ENCODE results near the gene S100A1. TPM values are rescaled to one million over a fixed set of nuclear protein-coding genes. Genes with fewer than 3 reads are reported as not detected.
A peak's percentile ranks its signal among the peaks of the same experiment; 100 is the strongest.

The S100A1 gene
- total and polyA plus RNA-seq, 10 of the 15 experiments (the other 5 are each of a cell fraction or from before 2014, with no cell fraction given), result 0.13 to 0.29 TPM; not detected in 8

DNA sequence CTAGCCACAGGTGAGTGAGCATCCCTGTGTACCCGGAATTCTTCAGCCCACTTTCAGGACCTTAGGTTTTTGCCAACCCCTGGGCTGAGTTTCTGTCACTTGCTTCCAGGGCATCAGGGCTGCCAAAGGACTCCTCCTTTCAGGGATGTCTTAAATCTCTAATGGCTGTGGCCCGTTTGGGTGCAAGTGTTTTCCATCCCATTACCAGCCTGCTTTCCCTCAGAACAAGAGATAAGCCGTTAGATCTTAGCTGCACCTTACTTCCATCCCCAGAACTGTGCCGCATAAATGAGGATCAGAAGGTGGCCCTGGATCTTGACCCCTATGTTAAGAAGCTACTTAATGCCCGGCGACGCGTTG, 30.9 kb downstream of the S100A1 start:
- Histone ChIP-seq H3K27ac (ENCODE audit: control insufficient read depth, insufficient read depth) (peak overlapping the region; percentile 88), H3K79me2 (ENCODE audit: control insufficient read depth, insufficient read depth, low read length) (peaks cover 13% of the 10 kb centered on the region), H3K36me3 (ENCODE audit: control insufficient read depth in 2 of 2, insufficient read depth in 2 of 2, low read length in 1 of 2) (peaks cover 12 to 30% of the 10 kb centered on the region in 2 experiments), H3K9me3 (replicated peaks; ENCODE audit: control insufficient read depth, insufficient read depth, low read length) (no peaks in the 10 kb centered on the region), H3K4me1 (ENCODE audit: control insufficient read depth, insufficient read depth, low read length) (peaks cover 6% of the 10 kb centered on the region; the same call in 1 of the 2 replicates), H2AFZ (ENCODE audit: control insufficient read depth, low read depth, low read length) (peak overlapping the region; percentile 96), H4K20me1 (ENCODE audit: control insufficient read depth, insufficient read depth) (no peaks in the 10 kb centered on the region), H3K27me3 (replicated peaks in 1 of 2; ENCODE audit: control insufficient read depth in 2 of 2, insufficient read depth in 2 of 2, low read length in 1 of 2) (no peaks in the 10 kb centered on the region), H3K4me3 (peak overlapping the region; percentile 94), H3K9ac (ENCODE audit: control insufficient read depth, insufficient read depth, low read length) (peak overlapping the region; percentile 82), H3K4me2 (ENCODE audit: control insufficient read depth, insufficient read depth) (peak overlapping the region; percentile 98)
- DNase-seq (ENCODE audit: low read depth, low spot score) (no peak), ATAC-seq (no peak), FAIRE-seq (no peak)
- BruUV-seq (replicated peaks), result TSS peak; percentile 83
- in situ Hi-C loops (cut with MboI), result no loop called here
- RAD21 ChIA-PET (ENCODE audit: unreplicated experiment), result interaction anchor here (0.7 to 1.4 kb wide), 2 partner anchors 25 to 114 kb away, joined by 4 to 6 read pairs; partner anchors contain the start of gene CHTOP
- SMC1A ChIA-PET (ENCODE audit: uncharacterized antibody, unreplicated experiment), result interaction anchor here (0.6 to 4.5 kb wide), 6 partner anchors 8 to 87 kb away, joined by 3 to 24 read pairs (median 4); partner anchors contain the start of gene CHTOP
- intact Hi-C loops (cut with micrococcal nuclease; ENCODE audit: unreplicated experiment), result no loop called here
- POLR2A ChIA-PET, result interaction anchor here (0.5 kb wide), 2 partner anchors 25 to 557 kb away, joined by 3 read pairs; partner anchors contain the start of gene CHTOP
- CTCF ChIA-PET, result interaction anchor here (0.6 to 2.4 kb wide), 7 partner anchors 9 to 149 kb away, joined by 3 to 12 read pairs (median 4); no protein-coding TSS in a partner anchor
- 58% methylated on average over 8 of the region's 8 CpGs for WGBS (ENCODE audit: insufficient coverage, insufficient replicate concordance, low lambda C conversion rate, missing lambda C conversion rate)
- TF ChIP-seq, protein P1, sequence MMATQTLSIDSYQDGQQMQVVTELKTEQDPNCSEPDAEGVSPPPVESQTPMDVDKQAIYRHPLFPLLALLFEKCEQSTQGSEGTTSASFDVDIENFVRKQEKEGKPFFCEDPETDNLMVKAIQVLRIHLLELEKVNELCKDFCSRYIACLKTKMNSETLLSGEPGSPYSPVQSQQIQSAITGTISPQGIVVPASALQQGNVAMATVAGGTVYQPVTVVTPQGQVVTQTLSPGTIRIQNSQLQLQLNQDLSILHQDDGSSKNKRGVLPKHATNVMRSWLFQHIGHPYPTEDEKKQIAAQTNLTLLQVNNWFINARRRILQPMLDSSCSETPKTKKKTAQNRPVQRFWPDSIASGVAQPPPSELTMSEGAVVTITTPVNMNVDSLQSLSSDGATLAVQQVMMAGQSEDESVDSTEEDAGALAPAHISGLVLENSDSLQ (IDR thresholded peaks at IDR 0.05), result no peak
- TF ChIP-seq ZBED1 (IDR thresholded peaks at IDR 0.05; ENCODE audit: borderline replicate concordance), result no peak
- no peak for TF ChIP-seq CBX5 (IDR thresholded peaks at IDR 0.05; ENCODE audit: low read depth)
- TF ChIP-seq, protein P2, sequence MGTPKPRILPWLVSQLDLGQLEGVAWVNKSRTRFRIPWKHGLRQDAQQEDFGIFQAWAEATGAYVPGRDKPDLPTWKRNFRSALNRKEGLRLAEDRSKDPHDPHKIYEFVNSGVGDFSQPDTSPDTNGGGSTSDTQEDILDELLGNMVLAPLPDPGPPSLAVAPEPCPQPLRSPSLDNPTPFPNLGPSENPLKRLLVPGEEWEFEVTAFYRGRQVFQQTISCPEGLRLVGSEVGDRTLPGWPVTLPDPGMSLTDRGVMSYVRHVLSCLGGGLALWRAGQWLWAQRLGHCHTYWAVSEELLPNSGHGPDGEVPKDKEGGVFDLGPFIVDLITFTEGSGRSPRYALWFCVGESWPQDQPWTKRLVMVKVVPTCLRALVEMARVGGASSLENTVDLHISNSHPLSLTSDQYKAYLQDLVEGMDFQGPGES (IDR thresholded peaks at IDR 0.05), result no peak
- TF ChIP-seq, protein P3, sequence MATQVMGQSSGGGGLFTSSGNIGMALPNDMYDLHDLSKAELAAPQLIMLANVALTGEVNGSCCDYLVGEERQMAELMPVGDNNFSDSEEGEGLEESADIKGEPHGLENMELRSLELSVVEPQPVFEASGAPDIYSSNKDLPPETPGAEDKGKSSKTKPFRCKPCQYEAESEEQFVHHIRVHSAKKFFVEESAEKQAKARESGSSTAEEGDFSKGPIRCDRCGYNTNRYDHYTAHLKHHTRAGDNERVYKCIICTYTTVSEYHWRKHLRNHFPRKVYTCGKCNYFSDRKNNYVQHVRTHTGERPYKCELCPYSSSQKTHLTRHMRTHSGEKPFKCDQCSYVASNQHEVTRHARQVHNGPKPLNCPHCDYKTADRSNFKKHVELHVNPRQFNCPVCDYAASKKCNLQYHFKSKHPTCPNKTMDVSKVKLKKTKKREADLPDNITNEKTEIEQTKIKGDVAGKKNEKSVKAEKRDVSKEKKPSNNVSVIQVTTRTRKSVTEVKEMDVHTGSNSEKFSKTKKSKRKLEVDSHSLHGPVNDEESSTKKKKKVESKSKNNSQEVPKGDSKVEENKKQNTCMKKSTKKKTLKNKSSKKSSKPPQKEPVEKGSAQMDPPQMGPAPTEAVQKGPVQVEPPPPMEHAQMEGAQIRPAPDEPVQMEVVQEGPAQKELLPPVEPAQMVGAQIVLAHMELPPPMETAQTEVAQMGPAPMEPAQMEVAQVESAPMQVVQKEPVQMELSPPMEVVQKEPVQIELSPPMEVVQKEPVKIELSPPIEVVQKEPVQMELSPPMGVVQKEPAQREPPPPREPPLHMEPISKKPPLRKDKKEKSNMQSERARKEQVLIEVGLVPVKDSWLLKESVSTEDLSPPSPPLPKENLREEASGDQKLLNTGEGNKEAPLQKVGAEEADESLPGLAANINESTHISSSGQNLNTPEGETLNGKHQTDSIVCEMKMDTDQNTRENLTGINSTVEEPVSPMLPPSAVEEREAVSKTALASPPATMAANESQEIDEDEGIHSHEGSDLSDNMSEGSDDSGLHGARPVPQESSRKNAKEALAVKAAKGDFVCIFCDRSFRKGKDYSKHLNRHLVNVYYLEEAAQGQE (IDR thresholded peaks at IDR 0.05; ENCODE audit: low read depth, low read length), result no peak
- TF ChIP-seq, protein P4, sequence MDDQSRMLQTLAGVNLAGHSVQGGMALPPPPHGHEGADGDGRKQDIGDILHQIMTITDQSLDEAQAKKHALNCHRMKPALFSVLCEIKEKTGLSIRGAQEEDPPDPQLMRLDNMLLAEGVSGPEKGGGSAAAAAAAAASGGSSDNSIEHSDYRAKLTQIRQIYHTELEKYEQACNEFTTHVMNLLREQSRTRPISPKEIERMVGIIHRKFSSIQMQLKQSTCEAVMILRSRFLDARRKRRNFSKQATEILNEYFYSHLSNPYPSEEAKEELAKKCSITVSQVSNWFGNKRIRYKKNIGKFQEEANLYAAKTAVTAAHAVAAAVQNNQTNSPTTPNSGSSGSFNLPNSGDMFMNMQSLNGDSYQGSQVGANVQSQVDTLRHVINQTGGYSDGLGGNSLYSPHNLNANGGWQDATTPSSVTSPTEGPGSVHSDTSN (IDR thresholded peaks at IDR 0.05; ENCODE audit: insufficient replicate concordance, low read depth, low read length), result no peak
- no peak for TF ChIP-seq IKZF2 (IDR thresholded peaks at IDR 0.05)
- TF ChIP-seq KLF5 (IDR thresholded peaks at IDR 0.05; ENCODE audit: partially characterized antibody), result no peak
- TF ChIP-seq, protein P5, sequence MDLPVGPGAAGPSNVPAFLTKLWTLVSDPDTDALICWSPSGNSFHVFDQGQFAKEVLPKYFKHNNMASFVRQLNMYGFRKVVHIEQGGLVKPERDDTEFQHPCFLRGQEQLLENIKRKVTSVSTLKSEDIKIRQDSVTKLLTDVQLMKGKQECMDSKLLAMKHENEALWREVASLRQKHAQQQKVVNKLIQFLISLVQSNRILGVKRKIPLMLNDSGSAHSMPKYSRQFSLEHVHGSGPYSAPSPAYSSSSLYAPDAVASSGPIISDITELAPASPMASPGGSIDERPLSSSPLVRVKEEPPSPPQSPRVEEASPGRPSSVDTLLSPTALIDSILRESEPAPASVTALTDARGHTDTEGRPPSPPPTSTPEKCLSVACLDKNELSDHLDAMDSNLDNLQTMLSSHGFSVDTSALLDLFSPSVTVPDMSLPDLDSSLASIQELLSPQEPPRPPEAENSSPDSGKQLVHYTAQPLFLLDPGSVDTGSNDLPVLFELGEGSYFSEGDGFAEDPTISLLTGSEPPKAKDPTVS (IDR thresholded peaks at IDR 0.05; ENCODE audit: low read depth, low read length), result no peak
- no peak for TF ChIP-seq RAD51 (IDR thresholded peaks at IDR 0.05)
- no peak for TF ChIP-seq SREBF1 (IDR thresholded peaks at IDR 0.05; ENCODE audit: low read length)
- TF ChIP-seq SUZ12 (IDR thresholded peaks at IDR 0.05; ENCODE audit: unreplicated experiment), result no peak
- TF ChIP-seq, protein P6, sequence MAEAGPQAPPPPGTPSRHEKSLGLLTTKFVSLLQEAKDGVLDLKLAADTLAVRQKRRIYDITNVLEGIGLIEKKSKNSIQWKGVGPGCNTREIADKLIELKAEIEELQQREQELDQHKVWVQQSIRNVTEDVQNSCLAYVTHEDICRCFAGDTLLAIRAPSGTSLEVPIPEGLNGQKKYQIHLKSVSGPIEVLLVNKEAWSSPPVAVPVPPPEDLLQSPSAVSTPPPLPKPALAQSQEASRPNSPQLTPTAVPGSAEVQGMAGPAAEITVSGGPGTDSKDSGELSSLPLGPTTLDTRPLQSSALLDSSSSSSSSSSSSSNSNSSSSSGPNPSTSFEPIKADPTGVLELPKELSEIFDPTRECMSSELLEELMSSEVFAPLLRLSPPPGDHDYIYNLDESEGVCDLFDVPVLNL (IDR thresholded peaks at IDR 0.05; ENCODE audit: low read depth, low read length), result no peak
